Calu3 (cell line): ENCODE measurements around the gene RAB17. TPM values are rescaled to one million over a fixed set of nuclear protein-coding genes. Genes with fewer than 3 reads are reported as not detected.

ENCODE experiments used
- BruUV-seq: library from RNA; stranded (reverse); fragments of 400-500 nt; replicated peaks from 2 replicates; lab custom pipeline; 2021; lab: Mats Ljungman, UMichigan
- CTCF ChIA-PET: fragments of 300-600 bp; sonication (Branson Sonifier 250); formaldehyde crosslinking; loops from one replicate; lab custom pipeline; 2022; ENCODE audit warnings: antibody characterized with exemption; lab: Charles Lee
- DNase-seq: peaks from one replicate; pipeline ENCODE4 v3.0.0; 2022
- H3K27ac Mint-ChIP-seq: one replicate; pipeline ENCODE4 v1.8.0; 2022; ENCODE audit warnings: mixed read lengths; ENCODE audit not compliant: unreplicated experiment
- H3K27me3 Mint-ChIP-seq: one replicate; pipeline ENCODE4 v1.8.0; 2022; ENCODE audit warnings: mixed read lengths; ENCODE audit not compliant: unreplicated experiment
- H3K36me3 Mint-ChIP-seq: one replicate; pipeline ENCODE4 v1.8.0; 2022; ENCODE audit warnings: mild to moderate bottlenecking, moderate library complexity, mixed read lengths; ENCODE audit not compliant: insufficient read depth, unreplicated experiment
- H3K4me1 Mint-ChIP-seq: one replicate; pipeline ENCODE4 v1.8.0; 2022; ENCODE audit warnings: mild to moderate bottlenecking, low read depth, mixed read lengths; ENCODE audit not compliant: unreplicated experiment
- H3K4me3 Mint-ChIP-seq: one replicate; pipeline ENCODE4 v1.8.0; 2022; ENCODE audit warnings: mild to moderate bottlenecking, low read depth, moderate library complexity, mixed read lengths; ENCODE audit not compliant: unreplicated experiment
- H3K9me3 Mint-ChIP-seq: one replicate; pipeline ENCODE4 v1.8.0; 2022; ENCODE audit warnings: low read depth, mixed read lengths; ENCODE audit not compliant: unreplicated experiment
- intact Hi-C: fragments of 100-400 bp; cut with micrococcal nuclease; formaldehyde crosslinking; loops from one replicate; pipeline ENCODE4 v1.10.0; 2022; ENCODE audit not compliant: unreplicated experiment
- total RNA-seq: library from RNA; stranded (reverse); gene quantifications from 2 replicates; pipeline ENCODE4 v1.2.3, GENCODE V29; 2022
- TF ChIP-seq, protein P1 (sequence below): fragments of 200-600 bp; IDR thresholded peaks from one replicate; pipeline ENCODE4 v1.8.0; 2022; ENCODE audit warnings: antibody characterized with exemption; ENCODE audit not compliant: unreplicated experiment

RAB17 gene
- total RNA-seq, 1 experiment from 2014 or later: 33.3 TPM

DNA sequence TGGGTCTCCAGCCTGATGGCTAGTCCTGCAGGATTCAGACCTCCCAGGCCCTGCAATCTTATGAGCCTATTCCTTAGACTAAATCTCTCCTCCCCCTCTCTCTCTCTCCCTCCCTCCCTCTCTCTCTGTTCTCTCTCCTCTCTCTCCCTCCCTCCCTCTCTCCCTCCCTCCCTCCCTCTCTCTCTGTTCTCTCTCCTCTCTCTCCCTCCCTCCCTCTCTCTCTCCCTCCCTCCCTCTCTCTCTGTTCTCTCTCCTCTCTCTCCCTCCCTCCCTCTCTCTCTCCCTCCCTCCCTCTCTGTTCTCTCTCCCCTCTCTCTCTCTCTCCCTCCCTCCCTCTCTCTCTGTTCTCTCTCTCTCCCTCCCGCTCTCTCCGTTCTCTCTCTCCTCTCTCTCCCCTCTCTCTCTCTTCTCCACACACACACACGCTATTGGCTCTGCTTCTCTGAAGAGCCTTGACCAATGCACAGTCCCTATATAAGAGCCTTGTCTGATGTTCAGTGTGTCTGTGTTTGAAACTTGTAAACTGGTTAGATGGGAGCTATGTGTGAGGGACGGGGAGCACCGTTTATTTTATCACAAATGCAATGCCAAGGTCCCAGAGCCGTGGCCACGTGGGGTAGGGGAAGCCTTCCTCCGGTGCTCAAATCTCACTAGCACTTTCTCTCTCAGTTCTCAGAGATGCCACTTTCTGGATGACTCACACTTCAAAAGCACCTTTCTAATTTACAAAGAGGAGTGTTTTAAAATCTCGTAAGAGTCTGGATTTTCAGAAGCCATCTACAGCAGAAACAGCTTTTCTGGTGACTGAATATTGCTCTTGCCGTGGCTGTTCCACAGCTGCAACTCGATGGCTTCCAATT, 33.5 kb downstream of the RAB17 start:
- Mint-ChIP-seq H3K4me3 (no peak overlapping the region), H3K27me3 (peaks cover 14% of the 10 kb centered on the region), H3K36me3 (no peaks in the 10 kb centered on the region), H3K27ac (no peak overlapping the region), H3K9me3 (no peaks in the 10 kb centered on the region), H3K4me1 (no peaks in the 10 kb centered on the region)
- DNase-seq: no peak
- no TSS peak for BruUV-seq
- CTCF ChIA-PET: interaction anchor here (1.6 kb wide), 1 partner anchor 15 kb away, joined by 3 read pairs; no protein-coding TSS in a partner anchor
- intact Hi-C loops: no loop called here
- TF ChIP-seq, protein P1, sequence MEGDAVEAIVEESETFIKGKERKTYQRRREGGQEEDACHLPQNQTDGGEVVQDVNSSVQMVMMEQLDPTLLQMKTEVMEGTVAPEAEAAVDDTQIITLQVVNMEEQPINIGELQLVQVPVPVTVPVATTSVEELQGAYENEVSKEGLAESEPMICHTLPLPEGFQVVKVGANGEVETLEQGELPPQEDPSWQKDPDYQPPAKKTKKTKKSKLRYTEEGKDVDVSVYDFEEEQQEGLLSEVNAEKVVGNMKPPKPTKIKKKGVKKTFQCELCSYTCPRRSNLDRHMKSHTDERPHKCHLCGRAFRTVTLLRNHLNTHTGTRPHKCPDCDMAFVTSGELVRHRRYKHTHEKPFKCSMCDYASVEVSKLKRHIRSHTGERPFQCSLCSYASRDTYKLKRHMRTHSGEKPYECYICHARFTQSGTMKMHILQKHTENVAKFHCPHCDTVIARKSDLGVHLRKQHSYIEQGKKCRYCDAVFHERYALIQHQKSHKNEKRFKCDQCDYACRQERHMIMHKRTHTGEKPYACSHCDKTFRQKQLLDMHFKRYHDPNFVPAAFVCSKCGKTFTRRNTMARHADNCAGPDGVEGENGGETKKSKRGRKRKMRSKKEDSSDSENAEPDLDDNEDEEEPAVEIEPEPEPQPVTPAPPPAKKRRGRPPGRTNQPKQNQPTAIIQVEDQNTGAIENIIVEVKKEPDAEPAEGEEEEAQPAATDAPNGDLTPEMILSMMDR: no peak

DNA sequence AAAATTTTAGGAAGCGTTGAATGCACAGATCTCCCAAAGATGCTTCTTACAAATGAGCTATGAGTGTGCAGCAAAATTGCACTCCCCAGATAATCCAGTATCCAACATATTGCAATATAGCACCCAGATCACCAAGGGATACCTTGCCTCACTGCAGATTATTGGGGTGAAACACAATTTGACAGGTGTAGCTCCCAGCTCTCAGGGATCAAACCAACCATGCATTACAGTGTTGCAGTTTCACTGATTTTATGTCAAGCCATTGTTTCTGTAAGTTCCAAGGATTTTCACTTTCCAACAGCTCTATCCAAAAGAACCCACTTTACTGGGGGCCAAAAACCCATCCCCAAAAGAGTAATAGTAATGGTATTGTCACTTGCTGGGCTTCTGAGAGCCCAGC, 35.0 kb downstream of the RAB17 start:
- no peaks in the 10 kb centered on the region for H3K9me3 Mint-ChIP-seq
- BruUV-seq: no TSS peak

DNA sequence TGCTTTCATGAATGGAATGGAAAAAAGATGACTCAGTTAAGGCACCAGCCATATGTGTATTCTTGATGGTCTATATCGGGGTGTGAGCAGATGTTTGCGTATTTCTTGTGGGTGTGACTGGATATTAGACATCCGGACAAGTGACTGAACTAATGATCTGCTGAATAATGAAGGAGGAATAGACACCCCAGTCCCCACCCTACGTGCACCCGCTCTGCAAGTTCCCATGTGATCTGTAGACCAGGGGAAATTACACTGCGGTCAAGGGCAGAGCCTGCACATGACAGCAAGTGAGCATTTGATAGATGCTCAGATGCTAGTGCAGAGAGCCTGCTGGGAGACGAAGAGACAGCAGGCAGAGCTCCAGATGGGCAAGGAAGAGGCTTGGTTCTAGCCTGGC, 36.6 kb downstream of the RAB17 start:
- Mint-ChIP-seq H3K27me3 (peaks cover 11% of the 10 kb centered on the region), H3K4me3 (no peak overlapping the region), H3K4me1 (no peaks in the 10 kb centered on the region), H3K27ac (no peak overlapping the region), H3K9me3 (no peaks in the 10 kb centered on the region), H3K36me3 (no peaks in the 10 kb centered on the region)
- CTCF ChIA-PET: no interaction called here
- TF ChIP-seq, protein P1: no peak
- no TSS peak for BruUV-seq
- DNase-seq: no peak
- intact Hi-C loops: no loop called here

More for the DNA sequence above, 35.0 kb downstream of the RAB17 start:
- Mint-ChIP-seq H3K27ac (no peak overlapping the region), H3K4me3 (no peak overlapping the region), H3K4me1 (no peaks in the 10 kb centered on the region), H3K36me3 (no peaks in the 10 kb centered on the region), H3K27me3 (peaks cover 14% of the 10 kb centered on the region)
- TF ChIP-seq, protein P1: no peak
- DNase-seq: no peak
- CTCF ChIA-PET: no interaction called here
- intact Hi-C loops: no loop called here

DNA sequence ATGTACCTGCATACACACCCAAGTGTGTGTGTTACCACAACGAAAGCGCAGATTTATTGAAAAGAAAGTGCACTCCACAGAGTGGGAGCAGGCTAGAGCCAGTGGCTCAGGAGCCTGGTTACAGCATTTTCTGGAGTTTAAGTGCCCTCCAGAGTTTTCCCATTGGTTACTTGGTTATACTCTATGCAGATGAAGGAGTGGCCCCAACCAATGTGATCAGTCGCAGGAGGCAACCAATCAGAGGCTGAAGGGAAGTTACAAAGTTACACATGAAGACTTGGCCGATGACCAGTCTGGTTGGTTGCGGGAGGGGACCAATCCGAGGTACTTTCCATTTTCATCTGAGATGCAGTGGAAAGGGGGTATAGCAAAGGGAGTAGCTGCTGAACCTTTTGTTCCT, 37.6 kb downstream of the RAB17 start:
- Mint-ChIP-seq H3K27ac (no peak overlapping the region), H3K9me3 (no peaks in the 10 kb centered on the region), H3K36me3 (no peaks in the 10 kb centered on the region), H3K4me1 (no peaks in the 10 kb centered on the region), H3K27me3 (peaks cover under 1% of the 10 kb centered on the region), H3K4me3 (no peak overlapping the region)
- no peak for DNase-seq
- intact Hi-C loops: no loop called here
- CTCF ChIA-PET: no interaction called here
- TF ChIP-seq, protein P1: no peak
- BruUV-seq: no TSS peak
